SH-SY5Y (cell line): ENCODE measurements around the gene CCDC106.

ENCODE experiments used
- GATA2 ChIP-seq: IDR thresholded peaks from 2 replicates; pipeline ENCODE4 v1.6.1; 2011; ENCODE audit warnings: mild to moderate bottlenecking, low read depth, low read length
- GATA3 ChIP-seq: IDR thresholded peaks from 2 replicates; pipeline ENCODE4 v1.6.1; 2011; ENCODE audit warnings: low read depth, mild to moderate bottlenecking, low read length, moderate library complexity

GRCh38 chr19:55676383-55676782 lies 28.4 kb downstream of the CCDC106 start:
- TF ChIP-seq GATA2 = no peak
- no peak for TF ChIP-seq GATA3
